Measurements from ENCODE around the gene SDK1.
"Not testable (repeated sequence)": the region's sequence is repeated elsewhere in the genome, so short reads cannot be mapped to it uniquely, and the experiment has no call there.

SDK1 gene

GRCh38 chr7:4241304-4241612 lies 940.2 kb downstream of the SDK1 start:
- no peak for DNase-seq

- DNase-seq, result no peak
These were observed 940.7 kb downstream of the SDK1 start for GRCh38 chr7:4241791-4242190.

- no peak for DNase-seq
These were observed 941.7 kb downstream of the SDK1 start for GRCh38 chr7:4242706-4243105.

GRCh38 chr7:4244041-4244440 lies 943.0 kb downstream of the SDK1 start:
- DNase-seq, result no peak

GRCh38 chr7:4244635-4245034 lies 943.6 kb downstream of the SDK1 start:
- DNase-seq, result no peak

GRCh38 chr7:4245135-4245865 lies 944.2 kb downstream of the SDK1 start:
- no peak for DNase-seq

GRCh38 chr7:4245866-4246470 lies 944.9 kb downstream of the SDK1 start:
- no peak for DNase-seq

GRCh38 chr7:4246536-4246935 lies 945.5 kb downstream of the SDK1 start:
- no peak for DNase-seq

GRCh38 chr7:4247106-4247876 lies 946.2 kb downstream of the SDK1 start:
- no peak for DNase-seq

- DNase-seq, result no peak
These were observed 947.2 kb downstream of the SDK1 start for GRCh38 chr7:4248295-4248694.

GRCh38 chr7:4249241-4249640 lies 948.2 kb downstream of the SDK1 start:
- DNase-seq, result no peak

GRCh38 chr7:4255336-4255735 lies 954.3 kb downstream of the SDK1 start:
- DNase-seq, result no peak

GRCh38 chr7:4256286-4256685 lies 955.2 kb downstream of the SDK1 start:
- DNase-seq, result no peak

GRCh38 chr7:4257146-4258111 lies 956.4 kb downstream of the SDK1 start:
- peak in 1 of 2 donors; percentile 14 for DNase-seq

- not testable (repeated sequence) for DNase-seq
These were observed 959.1 kb downstream of the SDK1 start for GRCh38 chr7:4260116-4260515.

GRCh38 chr7:4260867-4261600 lies 960.0 kb downstream of the SDK1 start:
- no peak for DNase-seq

GRCh38 chr7:4261601-4261960 lies 960.5 kb downstream of the SDK1 start:
- DNase-seq, result no peak

GRCh38 chr7:4264206-4264605 lies 963.2 kb downstream of the SDK1 start:
- DNase-seq, result not testable (repeated sequence)

- DNase-seq, result no peak
These were observed 964.0 kb downstream of the SDK1 start for GRCh38 chr7:4265066-4265465.

GRCh38 chr7:4265676-4266075 lies 964.6 kb downstream of the SDK1 start:
- no peak for DNase-seq

GRCh38 chr7:4266270-4267040 lies 965.4 kb downstream of the SDK1 start:
- no peak for DNase-seq

Data from hippocampal formation (tissue), 2 donors.